ENCODE data around the gene NSUN3.

DNA sequence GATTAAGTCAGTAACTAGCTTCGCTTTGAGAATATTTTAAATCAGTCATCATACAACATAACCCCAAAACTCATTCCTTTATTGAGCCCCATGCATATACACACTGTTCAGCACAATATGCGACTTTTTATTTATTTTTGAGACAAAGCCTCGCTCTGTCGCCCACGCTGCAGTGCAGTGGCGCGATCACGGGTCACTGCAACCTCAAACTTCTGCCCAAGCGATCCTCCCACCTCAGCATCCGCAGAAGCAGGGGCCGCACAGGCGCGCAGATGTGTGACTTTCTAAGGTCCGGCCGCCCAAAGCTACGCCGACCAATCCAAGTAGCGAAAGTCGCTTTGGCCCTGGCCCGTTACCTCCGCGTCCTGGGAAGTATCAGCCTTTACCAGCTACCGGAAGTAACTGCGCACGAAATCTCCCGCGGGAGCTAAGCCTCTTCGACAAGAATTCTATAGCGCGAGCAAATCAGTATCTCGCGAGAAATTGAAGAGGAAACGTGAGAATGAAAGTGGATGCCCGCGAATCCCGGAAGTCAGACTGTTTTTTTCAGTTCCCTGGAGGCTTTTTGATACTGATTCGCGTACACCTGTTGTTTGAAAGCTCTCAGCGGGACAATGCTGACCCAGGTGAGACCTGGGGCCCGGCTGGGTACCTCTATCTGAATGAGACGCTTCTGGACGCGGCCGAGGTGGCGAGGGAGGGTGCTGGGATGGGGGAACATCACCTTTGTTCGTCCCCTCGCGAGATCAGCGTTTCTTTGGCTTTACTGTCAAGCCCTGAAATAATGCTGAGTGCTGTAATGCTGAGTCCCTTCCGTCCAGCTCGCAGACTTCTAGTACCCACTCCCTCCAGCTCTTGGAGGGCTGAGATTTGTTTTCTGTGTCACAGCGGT lies at the start of gene NSUN3, which contains the start of gene DHFR2:
- TF ChIP-seq, protein P1, sequence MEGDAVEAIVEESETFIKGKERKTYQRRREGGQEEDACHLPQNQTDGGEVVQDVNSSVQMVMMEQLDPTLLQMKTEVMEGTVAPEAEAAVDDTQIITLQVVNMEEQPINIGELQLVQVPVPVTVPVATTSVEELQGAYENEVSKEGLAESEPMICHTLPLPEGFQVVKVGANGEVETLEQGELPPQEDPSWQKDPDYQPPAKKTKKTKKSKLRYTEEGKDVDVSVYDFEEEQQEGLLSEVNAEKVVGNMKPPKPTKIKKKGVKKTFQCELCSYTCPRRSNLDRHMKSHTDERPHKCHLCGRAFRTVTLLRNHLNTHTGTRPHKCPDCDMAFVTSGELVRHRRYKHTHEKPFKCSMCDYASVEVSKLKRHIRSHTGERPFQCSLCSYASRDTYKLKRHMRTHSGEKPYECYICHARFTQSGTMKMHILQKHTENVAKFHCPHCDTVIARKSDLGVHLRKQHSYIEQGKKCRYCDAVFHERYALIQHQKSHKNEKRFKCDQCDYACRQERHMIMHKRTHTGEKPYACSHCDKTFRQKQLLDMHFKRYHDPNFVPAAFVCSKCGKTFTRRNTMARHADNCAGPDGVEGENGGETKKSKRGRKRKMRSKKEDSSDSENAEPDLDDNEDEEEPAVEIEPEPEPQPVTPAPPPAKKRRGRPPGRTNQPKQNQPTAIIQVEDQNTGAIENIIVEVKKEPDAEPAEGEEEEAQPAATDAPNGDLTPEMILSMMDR (conservative IDR thresholded peaks at IDR 0.05), result no peak
- TF ChIP-seq EZH2 (IDR thresholded peaks at IDR 0.05; ENCODE audit: low read depth), result no peak
